SK-N-DZ (cell line): ENCODE measurements around the gene SPPL3.

ENCODE experiments used
- DNase-seq: peaks from one replicate; pipeline ENCODE4 v3.0.0-alpha.2; 2015; ENCODE audit warnings: low spot score

SPPL3 gene

GRCh38 chr12:120787889-120788288 is 116.3 kb downstream of the SPPL3 start:
- no peak for DNase-seq

DNA sequence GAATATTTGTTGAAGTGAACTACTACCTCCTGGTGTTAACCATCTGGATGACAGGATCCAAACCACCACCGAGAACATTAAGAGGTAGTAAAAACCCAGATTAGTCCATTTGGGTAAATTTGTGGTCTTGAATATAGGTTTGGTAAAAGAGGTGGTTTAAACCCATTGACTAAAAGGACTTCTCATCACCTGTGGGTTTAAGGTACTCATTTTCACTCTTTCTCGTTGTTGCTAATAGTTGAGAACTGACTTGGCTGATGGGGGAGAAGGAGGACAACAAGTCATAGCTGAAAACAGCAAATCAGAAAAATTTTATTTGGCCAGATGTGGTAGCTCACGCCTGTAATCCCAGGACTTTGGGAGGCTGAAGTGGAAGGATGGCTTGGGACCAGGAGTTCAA is 119.4 kb downstream of the SPPL3 start:
- DNase-seq = no peak

GRCh38 chr12:120783197-120783596 is 121.0 kb downstream of the SPPL3 start:
- no peak for DNase-seq

DNA sequence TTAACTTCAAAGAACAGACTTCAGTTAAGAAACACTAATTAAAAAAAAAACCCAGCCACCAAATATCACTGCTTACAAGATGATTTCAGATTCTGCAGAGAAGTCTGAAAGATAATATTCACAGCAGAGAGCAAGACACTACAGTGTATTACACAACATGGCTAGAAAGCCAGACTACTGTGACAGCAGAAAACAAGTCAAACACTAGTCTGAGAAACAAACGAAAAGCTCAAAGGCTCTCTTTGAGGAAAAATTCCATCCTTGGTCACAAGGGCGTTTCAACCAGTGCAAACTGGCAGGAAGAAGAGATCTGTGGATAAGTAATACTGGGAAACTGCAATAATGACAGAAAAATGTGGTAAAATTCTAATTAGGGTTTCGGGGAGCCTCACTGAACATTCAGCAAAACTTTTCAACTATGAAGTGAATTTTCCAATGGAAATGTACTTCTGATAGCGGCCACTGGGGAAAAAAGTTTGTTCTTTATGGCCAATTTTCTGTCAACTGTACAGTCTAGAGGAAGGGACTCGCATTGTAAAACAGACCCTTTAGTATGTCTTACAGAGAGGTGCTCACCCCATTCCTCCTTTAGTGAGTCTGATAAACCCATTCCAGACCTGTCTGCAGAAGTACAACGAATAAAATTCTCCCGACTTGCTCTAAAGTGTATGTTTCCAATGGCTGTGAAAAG is 128.2 kb downstream of the SPPL3 start:
- no peak for DNase-seq

GRCh38 chr12:120774169-120774916 is 129.8 kb downstream of the SPPL3 start:
- DNase-seq = no peak

DNA sequence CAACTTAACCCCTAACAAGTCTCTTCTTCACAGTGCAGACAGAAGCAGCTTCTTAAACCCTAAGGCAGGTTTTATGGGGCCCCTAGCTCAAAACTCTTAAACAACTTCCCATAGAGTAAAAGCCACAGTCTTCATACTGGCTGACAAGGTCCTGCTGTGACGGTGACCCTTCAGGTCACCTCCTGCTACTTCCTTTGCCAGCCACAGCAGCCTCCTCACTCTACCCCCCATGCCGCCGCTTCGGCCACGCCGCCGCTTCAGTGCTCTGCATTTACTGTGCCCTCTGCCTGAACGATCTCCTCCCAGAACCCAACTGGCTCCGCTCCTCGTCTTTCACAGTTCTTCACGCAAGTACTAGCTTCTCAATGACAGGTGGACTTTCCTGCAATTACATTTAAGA is 133.1 kb downstream of the SPPL3 start:
- DNase-seq = no peak

GRCh38 chr12:120767071-120768024 is 136.8 kb downstream of the SPPL3 start:
- DNase-seq = no peak

DNA sequence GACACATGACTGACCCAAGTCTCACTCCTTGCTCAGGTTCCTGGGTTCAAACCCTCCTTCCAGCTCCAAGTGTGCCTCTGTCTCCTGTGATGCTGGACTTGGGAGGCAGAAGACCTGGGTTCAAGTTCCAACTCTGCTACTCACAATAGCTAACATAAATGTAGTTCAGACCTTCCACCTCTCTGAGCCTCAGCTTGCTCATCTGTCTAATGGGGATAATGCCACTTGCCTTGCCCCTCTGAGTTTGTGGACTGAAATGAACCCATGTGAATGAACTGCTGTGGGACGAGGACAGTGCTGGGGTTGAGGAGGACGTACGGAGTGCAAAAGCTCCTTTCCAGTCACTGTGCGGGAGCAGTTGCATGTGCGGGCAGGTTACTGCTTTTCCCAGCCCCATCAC is 137.6 kb downstream of the SPPL3 start:
- DNase-seq = no peak

GRCh38 chr12:120764816-120765215 is 139.3 kb downstream of the SPPL3 start:
- DNase-seq = no peak

DNA sequence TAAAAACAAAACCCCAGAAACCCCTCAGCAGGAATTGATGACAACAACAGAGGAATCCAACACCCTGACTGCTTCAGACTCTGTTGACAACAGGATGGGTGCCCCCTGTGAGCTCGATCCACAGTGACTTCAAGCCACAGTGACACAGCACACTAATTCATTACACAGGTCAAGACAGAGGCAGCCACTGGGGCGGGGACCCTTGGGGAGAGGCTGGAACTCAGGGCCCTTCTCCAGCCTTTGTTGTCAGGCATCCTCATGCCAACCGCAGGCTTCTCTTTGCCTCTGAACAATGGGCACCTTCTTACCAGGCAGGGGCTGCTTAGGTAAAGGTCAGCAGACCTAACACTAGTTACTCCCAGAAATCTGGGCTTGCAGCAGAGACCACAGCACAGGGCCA is 140.9 kb downstream of the SPPL3 start:
- no peak for DNase-seq

GRCh38 chr12:120762086-120762485 is 142.1 kb downstream of the SPPL3 start:
- DNase-seq = no peak

GRCh38 chr12:120761519-120761934 is 142.6 kb downstream of the SPPL3 start:
- DNase-seq = no peak

DNA sequence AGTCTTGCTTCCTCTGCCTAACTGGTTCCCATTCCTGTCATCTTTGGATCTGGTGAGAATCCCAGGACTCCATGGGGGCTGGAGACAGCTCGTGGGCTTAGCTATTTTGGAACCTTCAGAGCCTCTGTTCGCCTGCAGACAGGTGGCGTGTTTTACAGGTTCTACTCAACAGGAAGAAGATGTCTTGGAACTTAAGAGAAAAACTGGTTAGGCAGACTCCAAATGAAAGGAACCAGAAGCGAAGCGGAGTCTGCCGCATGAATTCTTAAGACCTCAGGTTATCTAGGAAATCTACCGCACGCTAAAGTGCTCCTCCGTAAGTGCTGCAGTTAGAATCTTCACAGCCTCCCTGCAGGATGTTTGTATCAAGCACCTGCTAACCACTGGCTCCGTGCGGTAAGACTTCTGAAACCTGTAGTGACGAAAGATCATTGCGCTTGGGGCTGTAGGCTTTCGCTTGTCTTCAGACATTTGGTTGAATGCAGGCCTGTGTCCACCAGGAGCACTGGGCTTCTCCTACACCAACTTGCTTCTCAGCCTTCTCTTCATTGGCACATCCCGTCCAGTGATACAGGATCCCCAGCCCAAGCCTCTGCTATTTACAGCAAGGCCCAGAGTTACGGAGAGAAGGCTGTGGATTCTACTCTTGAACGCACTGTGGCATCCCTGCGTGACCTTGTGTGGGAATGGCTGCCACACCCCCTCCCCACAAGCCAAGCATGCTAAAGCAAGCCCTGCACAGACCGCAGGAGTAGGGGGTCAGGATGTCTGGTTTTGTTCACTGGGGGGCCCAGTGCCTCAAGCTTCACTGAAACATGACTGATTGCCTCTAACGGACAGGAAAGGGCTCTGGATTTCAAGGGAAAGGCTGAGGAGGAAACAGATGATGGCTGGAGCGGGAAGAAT is 143.6 kb downstream of the SPPL3 start:
- no peak for DNase-seq

DNA sequence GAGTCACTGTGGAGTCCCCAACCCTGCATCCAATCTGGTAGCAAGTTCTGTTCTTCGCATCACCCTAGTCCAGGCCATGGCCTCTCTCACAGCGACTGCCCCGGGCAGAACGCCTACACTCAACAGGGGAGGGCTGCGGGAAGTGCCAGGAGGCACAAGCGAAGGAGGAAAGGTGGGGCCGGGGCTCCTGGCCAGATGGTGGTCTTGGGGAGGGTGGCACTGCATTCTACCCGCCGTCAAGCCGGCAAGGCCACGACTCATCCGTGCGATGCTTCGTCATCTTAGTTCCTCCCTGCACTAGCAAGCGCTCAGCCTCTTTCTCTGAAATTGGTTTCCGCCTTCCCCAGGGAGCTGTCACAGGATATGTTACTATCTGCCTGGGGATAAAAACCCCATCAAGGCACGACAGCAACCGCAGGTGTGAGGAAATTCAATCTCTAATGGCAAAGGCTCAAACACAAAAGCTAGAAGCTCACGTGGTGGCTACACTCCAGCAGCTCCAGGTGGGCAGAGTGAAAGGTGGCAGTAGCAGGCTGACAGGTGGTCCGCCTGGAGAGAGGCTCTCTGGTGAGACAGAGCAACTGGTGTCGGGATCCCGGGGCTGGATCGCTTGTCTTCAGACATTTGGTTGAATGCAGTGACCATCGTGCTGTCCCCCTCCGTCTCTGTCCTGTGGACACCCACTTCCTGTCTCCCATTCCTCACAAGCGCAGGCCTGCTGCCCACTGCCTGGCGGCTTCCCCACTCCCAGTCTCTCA is 144.4 kb downstream of the SPPL3 start:
- no peak for DNase-seq

DNA sequence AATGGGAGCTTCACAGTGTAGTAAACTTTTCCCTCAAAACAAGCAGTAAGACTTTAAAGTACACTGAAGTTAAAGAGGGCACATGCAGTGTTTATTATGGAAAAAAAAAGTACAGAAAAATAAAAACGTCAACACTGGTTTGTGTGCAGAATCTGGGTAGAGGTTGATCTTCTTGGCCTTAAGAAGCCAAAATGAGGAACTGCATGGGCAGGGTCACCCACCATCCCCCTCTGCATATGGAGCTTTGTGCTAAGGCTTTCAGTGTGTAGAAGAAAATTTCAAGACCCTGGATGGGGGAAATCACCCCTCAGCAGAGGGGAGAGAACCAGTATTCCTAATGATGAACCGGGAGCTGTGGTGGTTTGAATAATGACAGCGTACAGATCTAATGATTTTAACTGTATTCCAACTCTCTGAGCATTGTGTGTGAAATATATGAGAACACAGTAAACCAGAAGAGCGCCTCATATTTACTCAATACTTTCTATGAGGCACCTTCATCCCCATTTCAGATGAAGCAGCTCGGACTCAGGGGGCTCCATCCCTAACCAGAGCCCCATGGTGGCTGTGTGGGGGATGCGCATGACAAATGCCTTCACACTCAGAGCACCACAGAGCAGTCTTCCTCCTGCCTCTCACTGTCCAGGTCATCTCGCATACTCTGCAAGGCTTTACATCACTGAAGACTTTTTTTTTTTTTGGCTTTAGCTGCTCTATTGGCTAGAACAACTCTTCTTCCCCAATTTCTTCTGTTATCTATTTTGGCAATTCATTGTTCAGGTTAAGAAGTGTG is 145.2 kb downstream of the SPPL3 start:
- no peak for DNase-seq

DNA sequence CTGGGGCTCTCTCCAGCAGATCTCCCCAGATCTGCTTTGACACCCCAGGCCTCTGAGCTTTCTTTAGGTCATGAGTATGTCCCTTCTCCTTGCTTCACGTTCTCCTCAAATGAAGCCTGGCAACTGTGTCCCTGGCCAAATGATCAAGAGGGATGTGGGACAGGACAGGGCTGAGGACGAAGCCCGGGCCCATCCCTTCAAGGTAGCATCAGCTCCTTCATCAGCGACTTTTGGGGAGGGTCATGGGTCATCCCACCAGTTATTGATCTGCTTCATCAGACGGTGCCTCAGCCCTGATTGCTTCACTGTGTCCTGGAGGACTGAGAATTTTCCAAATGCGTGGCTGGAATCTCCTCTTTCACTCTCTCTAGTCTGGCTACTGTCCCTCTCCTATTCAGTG is 146.2 kb downstream of the SPPL3 start:
- DNase-seq = no peak

- DNase-seq = no peak
Measured at GRCh38 chr12:120757226-120757742, 146.9 kb downstream of the SPPL3 start.

DNA sequence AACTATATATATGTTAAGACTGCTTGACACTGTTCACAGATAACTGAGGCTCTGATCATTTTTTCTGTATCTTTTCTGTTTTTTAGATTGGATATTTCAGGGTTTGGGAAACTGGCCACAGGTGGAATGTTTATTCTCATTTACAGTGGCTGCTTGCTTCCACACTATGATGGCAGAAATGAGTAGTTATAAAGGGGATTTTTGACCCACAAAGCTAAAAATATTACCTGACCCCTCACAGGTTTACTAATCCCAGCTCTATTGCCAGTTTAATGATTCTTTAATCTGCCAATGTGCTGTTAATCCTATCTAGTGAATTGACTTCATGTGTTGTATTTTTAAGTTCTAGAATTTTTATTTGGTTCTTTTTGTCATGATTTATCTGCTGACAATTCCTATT is 148.9 kb downstream of the SPPL3 start:
- no peak for DNase-seq

GRCh38 chr12:120754792-120755191 is 149.4 kb downstream of the SPPL3 start:
- DNase-seq = no peak
